ENCODE measurements around the gene SH3PXD2A. TPM values are rescaled to one million over a fixed set of nuclear protein-coding genes. Genes with fewer than 3 reads are reported as not detected.

Gene SH3PXD2A
- total RNA-seq, 1 experiment from 2014 or later: 5.4 TPM

GRCh38 chr10:103793920-103794883, 61.2 kb downstream of the SH3PXD2A start:
- DNase-seq: no peak
- no peaks in the 10 kb centered on the region for H3K27me3 ChIP-seq
- no peak overlapping the region for H3K27ac ChIP-seq
- no peak overlapping the region for H3K4me3 ChIP-seq
- no peaks in the 10 kb centered on the region for H3K36me3 ChIP-seq
- no peaks in the 10 kb centered on the region for H3K9me3 ChIP-seq (replicated peaks)
- no peaks in the 10 kb centered on the region for H3K4me1 ChIP-seq

DNA sequence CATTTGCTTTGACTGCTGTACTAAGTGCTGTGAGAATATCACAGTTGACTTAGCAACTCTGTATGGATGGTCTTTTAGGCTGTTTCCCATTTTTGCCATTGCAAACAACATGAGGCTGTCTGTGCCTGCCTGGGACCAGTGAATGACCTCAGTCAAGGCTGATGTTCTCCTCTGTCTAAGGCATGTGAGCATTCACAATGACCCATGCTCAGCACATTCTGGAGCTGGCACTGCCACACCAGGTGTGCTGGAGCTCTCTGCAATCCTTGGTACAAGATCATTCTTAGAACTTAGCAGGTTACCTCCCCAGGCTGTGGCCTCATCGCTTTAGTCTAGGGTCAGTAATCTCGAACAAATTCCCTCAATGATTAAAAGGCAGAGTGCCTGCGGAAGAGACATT, 61.9 kb downstream of the SH3PXD2A start:
- no peak for DNase-seq
- H3K27ac ChIP-seq: no peak overlapping the region
- H3K4me3 ChIP-seq: no peak overlapping the region
- no peaks in the 10 kb centered on the region for H3K9me3 ChIP-seq (replicated peaks)
- H3K36me3 ChIP-seq: no peaks in the 10 kb centered on the region
- H3K4me1 ChIP-seq: no peaks in the 10 kb centered on the region
- no peaks in the 10 kb centered on the region for H3K27me3 ChIP-seq

DNA sequence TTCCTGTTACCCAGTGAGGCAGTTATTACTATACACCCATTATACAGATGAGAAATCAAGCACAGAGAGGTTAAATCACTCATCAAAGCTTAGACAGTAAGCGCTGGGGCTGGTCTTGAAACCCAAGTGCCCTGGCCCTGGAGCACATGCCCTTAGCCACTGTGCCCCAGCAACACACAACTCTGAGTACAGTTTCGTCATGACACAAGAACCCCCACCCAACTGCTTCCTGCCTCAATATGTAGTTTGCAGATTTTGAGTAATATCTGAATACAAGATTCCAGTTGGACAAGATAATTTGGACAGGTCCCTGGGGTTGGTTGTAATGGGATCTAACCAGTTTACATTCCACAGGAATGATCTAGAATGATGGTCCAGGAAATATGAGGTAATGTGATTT, 62.8 kb downstream of the SH3PXD2A start:
- no peak overlapping the region for H3K27ac ChIP-seq
- H3K4me1 ChIP-seq: no peaks in the 10 kb centered on the region
- H3K27me3 ChIP-seq: no peaks in the 10 kb centered on the region
- H3K9me3 ChIP-seq (replicated peaks): no peaks in the 10 kb centered on the region
- DNase-seq: no peak
- no peaks in the 10 kb centered on the region for H3K36me3 ChIP-seq
- no peak overlapping the region for H3K4me3 ChIP-seq

DNA sequence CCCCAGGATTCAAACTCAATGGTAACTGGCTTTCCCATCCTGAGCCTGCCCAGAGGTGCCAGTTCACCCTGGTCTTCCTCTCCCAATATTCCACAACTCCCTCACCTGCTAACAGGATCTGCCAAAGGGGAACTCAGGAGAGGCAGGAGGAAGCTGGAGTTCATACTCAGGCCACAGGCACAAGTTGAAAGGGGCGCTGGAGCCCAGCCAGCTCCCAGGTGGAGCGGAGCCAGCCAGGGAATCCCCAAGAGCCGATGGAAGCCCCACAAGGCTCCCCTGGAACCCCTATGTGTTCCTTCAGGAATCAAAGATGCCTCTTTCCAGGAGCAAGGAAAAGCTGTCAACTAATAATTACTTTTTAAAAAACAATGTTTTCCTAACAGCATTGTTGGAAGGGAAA, 63.5 kb downstream of the SH3PXD2A start:
- Histone ChIP-seq H3K4me3 (no peak overlapping the region), H3K9me3 (replicated peaks) (no peaks in the 10 kb centered on the region), H3K36me3 (no peaks in the 10 kb centered on the region), H3K4me1 (no peaks in the 10 kb centered on the region), H3K27me3 (no peaks in the 10 kb centered on the region), H3K27ac (no peak overlapping the region)
- DNase-seq: no peak

DNA sequence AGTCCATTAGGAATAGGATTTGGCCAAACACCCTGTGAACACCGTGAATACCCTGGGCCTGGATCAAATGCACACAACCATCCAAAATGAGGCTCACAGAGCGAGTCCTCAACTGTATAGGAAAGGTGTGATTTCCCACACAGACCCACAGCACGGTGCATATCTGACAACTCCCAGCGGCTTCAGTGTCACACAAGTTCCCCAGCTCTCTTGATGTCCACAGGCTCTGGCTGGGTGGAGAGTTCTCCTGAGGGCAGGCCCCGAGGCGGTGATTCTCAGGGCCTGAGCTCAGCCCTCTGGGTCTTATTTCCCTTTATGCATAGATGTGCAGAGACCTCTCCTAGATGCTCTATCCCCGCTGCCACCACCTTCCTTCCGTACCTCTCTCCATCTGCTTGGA, 64.1 kb downstream of the SH3PXD2A start:
- DNase-seq: no peak
- no peak overlapping the region for H3K4me3 ChIP-seq
- no peaks in the 10 kb centered on the region for H3K27me3 ChIP-seq
- no peaks in the 10 kb centered on the region for H3K4me1 ChIP-seq
- H3K36me3 ChIP-seq: no peaks in the 10 kb centered on the region
- no peaks in the 10 kb centered on the region for H3K9me3 ChIP-seq (replicated peaks)
- H3K27ac ChIP-seq: no peak overlapping the region

- no peaks in the 10 kb centered on the region for H3K36me3 ChIP-seq
- no peaks in the 10 kb centered on the region for H3K9me3 ChIP-seq (replicated peaks)
- no peaks in the 10 kb centered on the region for H3K27me3 ChIP-seq
- H3K4me3 ChIP-seq: no peak overlapping the region
- no peak for DNase-seq
- no peak overlapping the region for H3K27ac ChIP-seq
- no peaks in the 10 kb centered on the region for H3K4me1 ChIP-seq
Measured at GRCh38 chr10:103790580-103790979, 64.8 kb downstream of the SH3PXD2A start.

GRCh38 chr10:103789771-103790201, 65.6 kb downstream of the SH3PXD2A start:
- Histone ChIP-seq H3K27ac (no peak overlapping the region), H3K4me3 (no peak overlapping the region), H3K36me3 (no peaks in the 10 kb centered on the region), H3K9me3 (replicated peaks) (no peaks in the 10 kb centered on the region), H3K27me3 (no peaks in the 10 kb centered on the region), H3K4me1 (no peaks in the 10 kb centered on the region)
- no peak for DNase-seq

DNA sequence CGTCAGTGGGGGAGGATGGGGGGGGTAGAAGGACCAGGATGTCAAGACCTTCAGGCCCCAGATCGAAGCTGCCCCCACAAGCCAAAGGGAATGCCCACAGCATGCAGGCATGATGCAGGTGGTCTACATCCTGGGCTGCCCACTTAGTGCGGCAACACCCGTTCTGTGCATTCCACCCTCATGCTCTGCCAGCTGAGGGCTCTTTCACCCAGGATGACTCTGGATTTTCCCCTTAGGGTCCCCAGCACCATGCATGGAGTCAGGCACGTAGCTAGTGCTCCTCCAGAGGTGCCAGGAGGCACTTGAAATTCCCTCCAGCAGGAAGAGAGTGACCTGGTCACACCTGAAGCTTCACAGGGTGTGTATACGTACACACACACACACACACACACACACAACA, 66.2 kb downstream of the SH3PXD2A start:
- Histone ChIP-seq H3K36me3 (no peaks in the 10 kb centered on the region), H3K4me1 (no peaks in the 10 kb centered on the region), H3K27me3 (no peaks in the 10 kb centered on the region), H3K4me3 (no peak overlapping the region), H3K27ac (no peak overlapping the region), H3K9me3 (replicated peaks) (no peaks in the 10 kb centered on the region)
- DNase-seq: no peak

- H3K36me3 ChIP-seq: no peaks in the 10 kb centered on the region
- no peaks in the 10 kb centered on the region for H3K27me3 ChIP-seq
- H3K4me1 ChIP-seq: no peaks in the 10 kb centered on the region
- no peaks in the 10 kb centered on the region for H3K9me3 ChIP-seq (replicated peaks)
- H3K27ac ChIP-seq: no peak overlapping the region
- no peak for DNase-seq
- no peak overlapping the region for H3K4me3 ChIP-seq
Measured at GRCh38 chr10:103787331-103787730, 68.0 kb downstream of the SH3PXD2A start.

- no peak overlapping the region for H3K27ac ChIP-seq
- H3K36me3 ChIP-seq: no peaks in the 10 kb centered on the region
- no peaks in the 10 kb centered on the region for H3K4me1 ChIP-seq
- H3K27me3 ChIP-seq: no peaks in the 10 kb centered on the region
- DNase-seq: no peak
- no peaks in the 10 kb centered on the region for H3K9me3 ChIP-seq (replicated peaks)
- H3K4me3 ChIP-seq: no peak overlapping the region
Measured at GRCh38 chr10:103786020-103786419, 69.4 kb downstream of the SH3PXD2A start.

GRCh38 chr10:103784723-103785418, 70.5 kb downstream of the SH3PXD2A start:
- Histone ChIP-seq H3K36me3 (no peaks in the 10 kb centered on the region), H3K27ac (no peak overlapping the region), H3K27me3 (no peaks in the 10 kb centered on the region), H3K4me3 (no peak overlapping the region), H3K4me1 (no peaks in the 10 kb centered on the region), H3K9me3 (replicated peaks) (no peaks in the 10 kb centered on the region)
- no peak for DNase-seq

GRCh38 chr10:103784089-103784488, 71.3 kb downstream of the SH3PXD2A start:
- no peak for DNase-seq
- no peaks in the 10 kb centered on the region for H3K27me3 ChIP-seq
- H3K4me1 ChIP-seq: no peaks in the 10 kb centered on the region
- no peaks in the 10 kb centered on the region for H3K9me3 ChIP-seq (replicated peaks)
- H3K4me3 ChIP-seq: no peak overlapping the region
- H3K27ac ChIP-seq: no peak overlapping the region
- H3K36me3 ChIP-seq: no peaks in the 10 kb centered on the region

DNA sequence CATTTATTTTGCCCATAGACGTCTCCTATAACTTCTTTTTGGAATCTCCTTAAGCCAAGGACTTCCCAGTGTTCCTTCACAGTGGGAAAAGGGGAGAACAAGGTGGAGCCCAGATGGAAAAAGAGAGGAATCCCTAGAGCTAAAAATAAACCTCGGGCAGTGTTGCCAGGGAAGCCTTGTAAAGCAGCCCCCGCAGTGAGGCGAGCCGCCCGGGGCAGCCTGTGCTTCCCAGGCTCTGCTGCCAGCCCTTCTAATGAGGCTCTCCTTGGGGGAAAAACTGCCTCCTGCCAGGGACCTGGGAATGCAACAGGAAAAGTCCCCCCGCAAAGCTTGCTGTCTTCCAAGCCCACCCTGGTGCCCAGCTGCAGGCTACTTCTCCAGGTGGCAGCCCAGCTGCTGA, 71.7 kb downstream of the SH3PXD2A start:
- Histone ChIP-seq H3K27me3 (no peaks in the 10 kb centered on the region), H3K9me3 (replicated peaks) (no peaks in the 10 kb centered on the region), H3K27ac (no peak overlapping the region), H3K4me3 (no peak overlapping the region), H3K4me1 (no peaks in the 10 kb centered on the region), H3K36me3 (no peaks in the 10 kb centered on the region)
- DNase-seq: no peak

- no peak overlapping the region for H3K4me3 ChIP-seq
- H3K36me3 ChIP-seq: no peaks in the 10 kb centered on the region
- DNase-seq: peak in 1 of 2 experiments; percentile 33
- no peaks in the 10 kb centered on the region for H3K9me3 ChIP-seq (replicated peaks)
- H3K27me3 ChIP-seq: no peaks in the 10 kb centered on the region
- no peak overlapping the region for H3K27ac ChIP-seq
- H3K4me1 ChIP-seq: no peaks in the 10 kb centered on the region
Measured at GRCh38 chr10:103781329-103782061, 73.9 kb downstream of the SH3PXD2A start.
